Heart left ventricle (tissue), 16 donors: ENCODE data around the gene CCDC3. TPM values are rescaled to one million over a fixed set of nuclear protein-coding genes. Genes with fewer than 3 reads are reported as not detected.
A peak's percentile ranks its signal among the peaks of the same experiment; 100 is the strongest.

Source experiments
- ATAC-seq, 4 donors: fragments of 200-7000 bp; cut with Tn5 transposase; one replicate each; pipeline ENCODE4 v1.9.1; 2020 to 2022; ENCODE audit warnings: moderate library complexity in 4 of 4, mild to moderate bottlenecking in 3 of 4, moderate number of reproducible peaks in 1 of 4
- DNase-seq, 5 donors: peaks; one replicate each; pipeline ENCODE4 v3.0.0-alpha.2; 2020
- H3K27ac ChIP-seq, 12 donors: fragments of 200-600 bp; sonication (generic) in 4 of 12; one replicate each; pipeline versions ENCODE4 v1.5.0 to v1.8.0; 2016 to 2022; ENCODE audit warnings: mild to moderate bottlenecking in 2 of 12
- H3K27me3 ChIP-seq, 9 donors: fragments of 200-600 bp; sonication (generic) in 2 of 9; one replicate each; pipeline versions ENCODE4 v1.5.1 to v1.8.0; 2016 to 2022; ENCODE audit warnings: mild to moderate bottlenecking in 3 of 9
- H3K36me3 ChIP-seq, 9 donors: fragments of 200-600 bp; sonication (generic) in 2 of 9; one replicate each; pipeline versions ENCODE4 v1.5.0 to v1.8.0; 2018 to 2022; ENCODE audit warnings: mild to moderate bottlenecking in 2 of 9
- H3K4me1 ChIP-seq, 12 donors: fragments of 200-600 bp; sonication (generic) in 4 of 12; one replicate each; pipeline versions ENCODE4 v1.5.0 to v1.8.0; 2016 to 2022; ENCODE audit warnings: mild to moderate bottlenecking in 3 of 12
- H3K4me3 ChIP-seq, 12 donors: fragments of 200-600 bp; sonication (generic) in 4 of 12; one replicate each; pipeline versions ENCODE4 v1.5.0 to v1.8.0; 2017 to 2022; ENCODE audit warnings: mild to moderate bottlenecking in 9 of 12, moderate library complexity in 4 of 12
- H3K9me3 ChIP-seq, 12 donors: fragments of 200-600 bp; sonication (generic) in 4 of 12; one replicate each; pipeline versions ENCODE4 v1.5.0 to v1.8.0; 2016 to 2022; ENCODE audit warnings: mild to moderate bottlenecking in 1 of 12
- CTCF ChIP-seq, 12 donors: fragments of 200-600 bp; sonication (generic) in 4 of 12; IDR thresholded peaks; one replicate each; pipeline versions ENCODE4 v1.5.0 to v1.8.0; 2018 to 2022; ENCODE audit warnings: antibody characterized with exemption in 12 of 12, mild to moderate bottlenecking in 5 of 12
- POLR2A ChIP-seq, 2 donors: fragments of 450-650 bp; IDR thresholded peaks; one replicate each; pipeline ENCODE4 v1.6.1; 2017; ENCODE audit warnings: antibody characterized with exemption in 2 of 2, mild to moderate bottlenecking in 2 of 2, moderate library complexity in 2 of 2
- WGBS, 4 donors: extraction: QIAGEN DNeasy Blood & Tissue Kit in 2 of 4; methylation state at CpG; one replicate each; pipeline versions ENCODE4 v1.1.5 to v1.1.7; 2013 to 2018; 5-methylcytosine and 5-hydroxymethylcytosine counted together
- intact Hi-C, 10 donors: fragments of 100-400 bp; cut with DNase I; formaldehyde crosslinking; loops; one replicate each; pipeline versions ENCODE4 v1.11.1 to v1.14.2; 2022
- polyA plus RNA-seq, 2 donors: library from polyadenylated mRNA; stranded (reverse); fragments of 200-250 nt; gene quantifications; one replicate each; pipeline ENCODE4 v1.2.3, GENCODE V29; 2013
- total RNA-seq, 9 donors: library from RNA; depleted of rRNA in 2 of 9; stranded (reverse); fragments of >200 nt in 2 of 9; fragmentation: NEBNext Ultra II Directional in 3 of 9; extraction: Animal tissue kit (Norgen Biotek cat#: 25700) in 3 of 9; gene quantifications; one replicate each; pipeline versions ENCODE4 v1.1.0 to v1.2.4, GENCODE V29; 2016 to 2023
- donor health status: ischemic (EF 13 %, LVEDD 7.1; RV severe dilation, severe dysfunction).
- donor health status: healthy with polysubstance abuse.
- donor health status: DM: no; HTN: yes; CAD: no.
- donor health status: DM: no; HTN: no; CAD: no.
- donor health status: ischemic (EF 25% LVEDD 6.9; RV normal size, moderate dysfunction).
- donor health status: ischemic (EF 25% LVEDD 5.7; RV mildly dilated, moderate dysfunction).
- donor health status: healthy.
- donor health status: DM: yes; HTN: yes; CAD: no.
- donor health status: ischemic (EF 35%, LVEDD 5.7; RV mildly dilated, moderate dysfunction).
- donor health status: nonischemic (EF 11% LVEDD 7.7; RV severe dilation, severe dysfunction).
- donor health status: DM: yes; HTN: yes; CAD: no.
- donor health status: PGD.
- donor health status: ischemic (EF 29% LVEDD 5.4; RV normal size, mild dysfunction).
- donor health status: nonischemic (EF 23%, LVEDD 6.1; RV moderate dilation, normal function).

The CCDC3 gene
- total and polyA plus RNA-seq, 11 donors: 1.6 to 15.4 (median 5.5) TPM

- H3K27me3 ChIP-seq: no peaks in the 10 kb centered on the region
- TF ChIP-seq POLR2A (IDR thresholded peaks at IDR 0.05) (no peak), CTCF (IDR thresholded peaks at IDR 0.05) (no peak)
- DNase-seq (no peak), ATAC-seq (peak in 1 of 4 donors; percentile 22)
- intact Hi-C loops: no loop called here
- H3K4me1 ChIP-seq: peaks cover 0 to 4% (median 0%) of the 10 kb centered on the region in 12 donors
- peaks cover 0 to 9% (median 2%) of the 10 kb centered on the region in 12 donors for H3K9me3 ChIP-seq
- no peaks in the 10 kb centered on the region for H3K36me3 ChIP-seq
- no peak overlapping the region for H3K27ac ChIP-seq
- no peak overlapping the region for H3K4me3 ChIP-seq
- WGBS, 4 donors: 60 to 72% (median 70%) methylated on average over 7 to 8 of the region's 8 CpGs
These were observed 28.3 kb downstream of the CCDC3 start for GRCh38 chr10:12973149-12973718.

- intact Hi-C loops: no loop called here
- peaks cover 0 to 4% (median 0%) of the 10 kb centered on the region in 12 donors for H3K4me1 ChIP-seq
- ATAC-seq: no peak
- TF ChIP-seq POLR2A (IDR thresholded peaks at IDR 0.05): no peak
- no peak for TF ChIP-seq CTCF (IDR thresholded peaks at IDR 0.05)
- DNase-seq: no peak
- H3K27ac ChIP-seq: no peak overlapping the region
- H3K27me3 ChIP-seq: no peaks in the 10 kb centered on the region
- WGBS, 4 donors: 64 to 83% (median 76%) methylated on average over 2 of the region's 2 CpGs
- H3K36me3 ChIP-seq: peaks cover 0 to 3% (median 0%) of the 10 kb centered on the region in 9 donors
- H3K9me3 ChIP-seq: peaks cover 0 to 18% (median 9%) of the 10 kb centered on the region in 12 donors
- no peak overlapping the region for H3K4me3 ChIP-seq
These were observed 29.4 kb downstream of the CCDC3 start for GRCh38 chr10:12972146-12972545.

- Histone ChIP-seq H3K4me3 (no peak overlapping the region), H3K36me3 (peaks cover 0 to 3% (median 0%) of the 10 kb centered on the region in 9 donors), H3K9me3 (peaks cover 0 to 28% (median 11%) of the 10 kb centered on the region in 12 donors), H3K27me3 (no peaks in the 10 kb centered on the region), H3K27ac (no peak overlapping the region), H3K4me1 (peaks cover 0 to 4% (median 0%) of the 10 kb centered on the region in 12 donors)
- TF ChIP-seq POLR2A (IDR thresholded peaks at IDR 0.05): no peak
- TF ChIP-seq CTCF (IDR thresholded peaks at IDR 0.05): no peak
- intact Hi-C loops: no loop called here
- 69 to 83% (median 76%) methylated on average over 14 of the region's 14 CpGs for WGBS, 4 donors
- DNase-seq (no peak), ATAC-seq (peak in 2 of 4 donors; percentile 54 to 73)
These were observed 30.3 kb downstream of the CCDC3 start for GRCh38 chr10:12971001-12971788.

- Histone ChIP-seq H3K27ac (no peak overlapping the region), H3K4me3 (no peak overlapping the region), H3K36me3 (peaks cover 0 to 3% (median 0%) of the 10 kb centered on the region in 9 donors), H3K9me3 (peaks cover 0 to 28% (median 11%) of the 10 kb centered on the region in 12 donors), H3K27me3 (no peaks in the 10 kb centered on the region), H3K4me1 (peaks cover 0 to 4% (median 0%) of the 10 kb centered on the region in 12 donors)
- intact Hi-C loops: no loop called here
- no peak for ATAC-seq
- DNase-seq: no peak
- 78 to 86% (median 80%) methylated on average over 5 of the region's 5 CpGs for WGBS, 4 donors
- TF ChIP-seq POLR2A (IDR thresholded peaks at IDR 0.05) (no peak), CTCF (IDR thresholded peaks at IDR 0.05) (no peak)
These were observed 31.6 kb downstream of the CCDC3 start for GRCh38 chr10:12969951-12970350.
